Keratinocyte (primary cell): Measurements from ENCODE around the gene HPCAL1. TPM values are rescaled to one million over a fixed set of nuclear protein-coding genes. Genes with fewer than 3 reads are reported as not detected.

Experiments
- DNase-seq: peaks from one replicate; pipeline ENCODE4 v3.0.0-alpha.2; 2011; ENCODE audit warnings: low read depth, missing footprints, low spot score
- FAIRE-seq: peaks from 2 replicates; lab custom pipeline; 2011; peaks lifted over from hg19 to GRCh38; lab: Jason Lieb, UNC
- H2AFZ ChIP-seq: 2 replicates; pipeline ENCODE4 v1.6.0; 2012; ENCODE audit warnings: low read length, control low read depth, inconsistent platforms; ENCODE audit not compliant: control insufficient read depth
- H3K27ac ChIP-seq: 2 replicates; pipeline ENCODE4 v1.5.1; 2011; ENCODE audit warnings: low read length; ENCODE audit not compliant: control insufficient read depth, insufficient read depth
- H3K27me3 ChIP-seq: 3 replicates; pipeline ENCODE4 v1.6.0; 2011; ENCODE audit warnings: low read length; ENCODE audit not compliant: control insufficient read depth, insufficient read depth; ENCODE audit errors: extremely low read depth
- H3K36me3 ChIP-seq, 2 experiments: 2 replicates in 1 of 2; 3 replicates in 1 of 2; pipeline ENCODE4 v1.5.1; 2011; ENCODE audit warnings: low read length in 2 of 2, mild to moderate bottlenecking in 1 of 2; ENCODE audit not compliant: control insufficient read depth in 2 of 2, insufficient read depth in 2 of 2; ENCODE audit errors: extremely low read depth in 1 of 2
- H3K4me1 ChIP-seq: 3 replicates; pipeline ENCODE4 v1.5.1; 2011; ENCODE audit warnings: low read length; ENCODE audit not compliant: control insufficient read depth, insufficient read depth; ENCODE audit errors: extremely low read depth
- H3K4me2 ChIP-seq: 3 replicates; pipeline ENCODE4 v1.6.0; 2011; ENCODE audit warnings: low read depth, low read length; ENCODE audit not compliant: control insufficient read depth, insufficient read depth; ENCODE audit errors: extremely low read depth
- H3K4me3 ChIP-seq, 3 experiments: fragments of 200-600 bp in 1 of 3; sonication (generic) in 1 of 3; 2 replicates in 2 of 3; 3 replicates in 1 of 3; pipeline ENCODE4 v1.5.1; 2011 to 2016; ENCODE audit warnings: low read length in 3 of 3, mild to moderate bottlenecking in 3 of 3, control low read depth in 2 of 3, inconsistent platforms in 1 of 3, low read depth in 1 of 3, mixed read lengths in 1 of 3, mixed run types in 1 of 3, moderate library complexity in 1 of 3; ENCODE audit not compliant: control insufficient read depth in 2 of 3, insufficient read depth in 2 of 3; ENCODE audit errors: extremely low read depth in 1 of 3
- H3K79me2 ChIP-seq: 2 replicates; pipeline ENCODE4 v1.6.0; 2012; ENCODE audit warnings: low read length; ENCODE audit not compliant: control insufficient read depth, insufficient read depth
- H3K9ac ChIP-seq: 3 replicates; pipeline ENCODE4 v1.6.0; 2011; ENCODE audit warnings: low read length; ENCODE audit not compliant: control insufficient read depth, insufficient read depth; ENCODE audit errors: extremely low read depth
- H3K9me1 ChIP-seq: 3 replicates; pipeline ENCODE4 v1.6.0; 2011; ENCODE audit warnings: low read length; ENCODE audit not compliant: control insufficient read depth, insufficient read depth; ENCODE audit errors: extremely low read depth
- H3K9me3 ChIP-seq: 2 replicates; pipeline ENCODE4 v1.5.1; 2012; ENCODE audit warnings: low read depth, low read length; ENCODE audit not compliant: control insufficient read depth
- H4K20me1 ChIP-seq: 3 replicates; pipeline ENCODE4 v1.6.0; 2011; ENCODE audit warnings: low read length; ENCODE audit not compliant: control insufficient read depth, insufficient read depth; ENCODE audit errors: extremely low read depth
- CTCF ChIP-seq, 3 experiments: IDR thresholded peaks in 1 of 3; conservative IDR thresholded peaks in 1 of 3; optimal IDR thresholded peaks in 1 of 3; 2 replicates in 2 of 3; 3 replicates in 1 of 3; pipeline versions ENCODE3 to v1.5.1; 2011; ENCODE audit warnings: low read length in 3 of 3, mild to moderate bottlenecking in 3 of 3, moderate library complexity in 2 of 3, control low read depth in 1 of 3, inconsistent platforms in 1 of 3; ENCODE audit not compliant: insufficient read depth in 2 of 3; ENCODE audit errors: extremely low read depth in 1 of 3
- EZH2 ChIP-seq: IDR thresholded peaks from one replicate; pipeline ENCODE4 v1.6.1; 2012; ENCODE audit warnings: inconsistent platforms, mild to moderate bottlenecking, low read length, moderate library complexity
- dilution Hi-C: fragments of 300-500 bp; cut with MboI; formaldehyde crosslinking; loops from one replicate; pipeline ENCODE4 v1.7.0; 2020; ENCODE audit warnings: low sequenced_read_pairs; ENCODE audit not compliant: extremely low pct_ligation_motif_present
- polyA plus RNA-seq, 5 experiments: library from polyadenylated mRNA; depleted of rRNA in 3 of 5; stranded (reverse) in 3 of 5; stranded (forward) in 1 of 5; unstranded in 1 of 5; fragments of >200 nt; gene quantifications; 1 replicate in 1 of 5; 2 replicates in 3 of 5; 3 replicates in 1 of 5; pipeline versions ENCODE4 v1.2.1 to v1.2.3, GENCODE V29; 2011 to 2012; ENCODE audit warnings: missing spikeins in 2 of 5, low read depth in 1 of 5, low replicate concordance in 1 of 5

Gene HPCAL1
- polyA plus RNA-seq, 1 donor (not counting 4 experiments of a cell fraction or from before 2014, with no cell fraction given), result 18.0 TPM

GRCh38 chr2:10318345-10318744 is 15.6 kb downstream of the HPCAL1 start:
- Histone ChIP-seq H4K20me1 (peaks cover 9% of the 10 kb centered on the region), H3K36me3 (peaks cover 0 to 5% of the 10 kb centered on the region in 2 experiments), H3K4me1 (no peaks in the 10 kb centered on the region), H3K79me2 (peaks cover 43% of the 10 kb centered on the region), H3K27ac (no peak overlapping the region), H3K9me1 (no peaks in the 10 kb centered on the region), H2AFZ (no peak overlapping the region), H3K9me3 (peaks cover 2% of the 10 kb centered on the region), H3K4me3 (no peak overlapping the region), H3K9ac (no peak overlapping the region), H3K27me3 (no peaks in the 10 kb centered on the region), H3K4me2 (no peak overlapping the region)
- no peak for DNase-seq
- TF ChIP-seq CTCF (optimal IDR thresholded peaks at IDR 0.05 in 1 of 3, IDR thresholded peaks at IDR 0.05 in 1 of 3, conservative IDR thresholded peaks at IDR 0.05 in 1 of 3; ENCODE audit: extremely low read depth in 1 of 3, insufficient read depth in 2 of 3, low read length in 3 of 3) (no peak), EZH2 (no peak)
- no peak for FAIRE-seq
- dilution Hi-C loops, result no loop called here

GRCh38 chr2:10319892-10320574 is 17.3 kb downstream of the HPCAL1 start:
- dilution Hi-C loops, result no loop called here
- H3K4me3 ChIP-seq, result no peak overlapping the region
- no peak for TF ChIP-seq EZH2
- no peak for TF ChIP-seq CTCF (optimal IDR thresholded peaks at IDR 0.05 in 1 of 3, IDR thresholded peaks at IDR 0.05 in 1 of 3, conservative IDR thresholded peaks at IDR 0.05 in 1 of 3; ENCODE audit: extremely low read depth in 1 of 3, insufficient read depth in 2 of 3, low read length in 3 of 3)

More at GRCh38 chr2:10319892-10320574, 17.3 kb downstream of the HPCAL1 start:
- Histone ChIP-seq H3K9ac (no peak overlapping the region), H3K27me3 (no peaks in the 10 kb centered on the region), H2AFZ (no peak overlapping the region), H4K20me1 (peaks cover 6% of the 10 kb centered on the region), H3K4me1 (no peaks in the 10 kb centered on the region), H3K4me2 (no peak overlapping the region), H3K36me3 (peaks cover 0 to 5% of the 10 kb centered on the region in 2 experiments), H3K9me3 (peaks cover 2% of the 10 kb centered on the region), H3K27ac (no peak overlapping the region), H3K9me1 (no peaks in the 10 kb centered on the region), H3K79me2 (peaks cover 36% of the 10 kb centered on the region)
- FAIRE-seq (no peak), DNase-seq (no peak)
